ENCODE results near the gene GBGT1. TPM values are rescaled to one million over a fixed set of nuclear protein-coding genes. Genes with fewer than 3 reads are reported as not detected.

GBGT1 gene
- total and polyA plus RNA-seq, 2 of the 4 experiments (the other 2 are of a cell fraction): 1.8 to 3.2 TPM

DNA sequence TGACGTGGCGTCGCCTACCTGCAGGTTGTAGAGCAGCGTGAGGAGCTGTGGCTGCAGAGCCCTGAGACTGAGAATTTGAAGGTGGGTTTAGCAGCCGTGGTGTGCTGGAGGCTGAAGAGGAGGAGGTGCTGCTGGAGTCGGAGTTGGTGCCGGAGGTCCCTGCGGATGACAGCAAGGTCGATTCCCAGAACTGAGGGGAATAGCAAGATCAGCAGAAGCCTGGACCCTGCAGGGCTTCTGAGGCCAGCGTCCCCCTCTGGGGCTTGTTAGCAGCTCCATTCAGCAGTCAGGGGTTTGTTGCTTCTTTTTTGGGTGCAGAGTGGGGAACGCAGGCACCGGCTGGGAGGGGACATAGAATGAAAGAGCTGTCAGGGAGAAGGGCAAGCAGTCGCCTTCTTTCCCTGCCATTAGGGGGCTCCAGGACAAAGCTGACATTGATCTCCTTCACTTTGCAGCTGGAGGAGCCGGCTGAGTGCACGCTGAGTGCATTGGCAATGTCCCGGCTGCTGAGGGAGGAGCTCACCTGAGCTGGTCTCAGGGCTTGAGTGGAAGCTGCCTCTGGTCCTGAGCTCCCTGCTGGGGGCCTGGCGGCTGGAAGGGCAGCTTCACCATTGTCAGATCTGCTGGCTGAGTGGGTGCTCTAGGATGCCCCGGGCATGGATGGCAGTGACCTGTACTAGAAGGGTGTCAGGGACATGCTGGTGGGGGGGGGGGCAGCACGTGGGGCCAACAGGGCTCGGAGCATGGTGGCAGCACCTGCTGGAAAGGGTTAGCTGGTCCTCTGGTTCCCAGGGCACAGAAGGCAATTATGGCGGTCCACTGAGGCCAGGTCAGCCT, 24.5 kb upstream of the GBGT1 start (continued):
- no peak for TF ChIP-seq MXI1 (IDR thresholded peaks at IDR 0.05; ENCODE audit: borderline replicate concordance, low read depth, low read length)

DNA sequence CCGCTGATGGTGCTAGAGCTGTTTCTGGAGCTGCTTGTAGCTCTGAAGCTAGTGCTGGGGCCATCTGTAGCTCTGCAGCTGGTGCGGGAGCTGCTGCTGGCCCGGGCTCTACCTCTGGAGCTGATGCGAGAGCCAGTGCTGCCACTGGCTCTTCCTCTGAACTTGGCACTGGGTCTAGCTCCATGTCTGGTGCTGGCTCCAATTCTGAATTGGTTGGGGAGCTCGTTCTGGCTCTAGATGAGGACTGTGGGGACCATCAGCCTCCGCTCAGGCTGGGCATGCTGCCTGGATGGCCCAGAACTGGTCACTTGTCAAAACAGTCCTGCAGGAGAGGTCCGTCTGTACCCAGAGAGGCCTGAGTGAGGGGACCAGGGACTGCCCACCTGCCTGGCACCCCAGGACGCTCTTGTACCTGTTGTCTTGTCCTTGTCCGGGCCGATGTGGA, 23.9 kb upstream of the GBGT1 start:
- Histone ChIP-seq H3K4me3 (ENCODE audit: insufficient read depth, low read depth, low read length) (no peak overlapping the region), H4K91ac (ENCODE audit: insufficient read depth, low read depth, low read length) (no peak overlapping the region), H2BK20ac (ENCODE audit: low read depth, low read length) (no peak overlapping the region), H3K27ac (ENCODE audit: insufficient read depth, low read length) (no peak overlapping the region), H3K4ac (ENCODE audit: low read depth, low read length) (no peak overlapping the region), H3K9me1 (ENCODE audit: insufficient read depth, low read length) (no peaks in the 10 kb centered on the region), H4K20me1 (ENCODE audit: insufficient read depth, low read length) (no peaks in the 10 kb centered on the region), H2AK5ac (ENCODE audit: low read depth, low read length) (no peak overlapping the region), H3K14ac (replicated peaks; ENCODE audit: low read depth, low read length) (no peak overlapping the region), H2BK120ac (ENCODE audit: low read depth, low read length) (no peak overlapping the region), H3K18ac (ENCODE audit: low read depth, low read length) (no peak overlapping the region), H3K9me3 (ENCODE audit: control insufficient read depth, insufficient read depth, low read length) (no peaks in the 10 kb centered on the region), H2BK15ac (ENCODE audit: low read depth, low read length) (no peak overlapping the region), H3K79me1 (ENCODE audit: low read depth in 1 of 2, low read length in 2 of 2) (no peaks in the 10 kb centered on the region), H3K36me3 (ENCODE audit: control insufficient read depth, insufficient read depth, low read length) (no peaks in the 10 kb centered on the region), H2AK9ac (replicated peaks; ENCODE audit: low read depth, low read length, poor library complexity) (no peak overlapping the region), H3K27me3 (ENCODE audit: control insufficient read depth, insufficient read depth, low read length) (peaks cover 35% of the 10 kb centered on the region), H4K5ac (ENCODE audit: low read depth, low read length) (no peak overlapping the region), H2AFZ (replicated peaks; ENCODE audit: low read length, poor library complexity) (no peak overlapping the region), H4K8ac (ENCODE audit: low read depth in 2 of 2, low read length in 2 of 2) (no peak overlapping the region), H3K4me2 (ENCODE audit: low read depth, low read length) (no peak overlapping the region), H3K23ac (ENCODE audit: low read depth, low read length) (no peak overlapping the region), H3K56ac (ENCODE audit: extremely low read depth, insufficient read depth, low read length) (no peak overlapping the region), H3K4me1 (ENCODE audit: control insufficient read depth, insufficient read depth, low read length) (no peaks in the 10 kb centered on the region), H2BK5ac (ENCODE audit: low read depth, low read length, poor library complexity, severe bottlenecking) (no peak overlapping the region), H3K9ac (ENCODE audit: low read depth, low read length) (no peak overlapping the region)
- no TSS peak for BruUV-seq (replicated peaks)
- TF ChIP-seq MXI1 (IDR thresholded peaks at IDR 0.05; ENCODE audit: borderline replicate concordance, low read depth, low read length): no peak
- TF ChIP-seq SMC3 (IDR thresholded peaks at IDR 0.05; ENCODE audit: low read depth, low read length): no peak
- no peak for TF ChIP-seq MAZ (IDR thresholded peaks at IDR 0.05; ENCODE audit: borderline replicate concordance, low read depth, low read length)
- TF ChIP-seq BHLHE40 (IDR thresholded peaks at IDR 0.05; ENCODE audit: low read depth, low read length): no peak
- no peak for TF ChIP-seq RCOR1 (IDR thresholded peaks at IDR 0.05; ENCODE audit: insufficient replicate concordance, low read length)
- TF ChIP-seq RFX5 (IDR thresholded peaks at IDR 0.05; ENCODE audit: low read depth, low read length): no peak
- no peak for TF ChIP-seq FOS (IDR thresholded peaks at IDR 0.05; ENCODE audit: low read depth, low read length)
- no peak for TF ChIP-seq ELK1 (IDR thresholded peaks at IDR 0.05; ENCODE audit: borderline replicate concordance, low read depth, low read length)
- no peak for TF ChIP-seq NFE2L2 (IDR thresholded peaks at IDR 0.05; ENCODE audit: low read depth, low read length)
- TF ChIP-seq, protein P1, sequence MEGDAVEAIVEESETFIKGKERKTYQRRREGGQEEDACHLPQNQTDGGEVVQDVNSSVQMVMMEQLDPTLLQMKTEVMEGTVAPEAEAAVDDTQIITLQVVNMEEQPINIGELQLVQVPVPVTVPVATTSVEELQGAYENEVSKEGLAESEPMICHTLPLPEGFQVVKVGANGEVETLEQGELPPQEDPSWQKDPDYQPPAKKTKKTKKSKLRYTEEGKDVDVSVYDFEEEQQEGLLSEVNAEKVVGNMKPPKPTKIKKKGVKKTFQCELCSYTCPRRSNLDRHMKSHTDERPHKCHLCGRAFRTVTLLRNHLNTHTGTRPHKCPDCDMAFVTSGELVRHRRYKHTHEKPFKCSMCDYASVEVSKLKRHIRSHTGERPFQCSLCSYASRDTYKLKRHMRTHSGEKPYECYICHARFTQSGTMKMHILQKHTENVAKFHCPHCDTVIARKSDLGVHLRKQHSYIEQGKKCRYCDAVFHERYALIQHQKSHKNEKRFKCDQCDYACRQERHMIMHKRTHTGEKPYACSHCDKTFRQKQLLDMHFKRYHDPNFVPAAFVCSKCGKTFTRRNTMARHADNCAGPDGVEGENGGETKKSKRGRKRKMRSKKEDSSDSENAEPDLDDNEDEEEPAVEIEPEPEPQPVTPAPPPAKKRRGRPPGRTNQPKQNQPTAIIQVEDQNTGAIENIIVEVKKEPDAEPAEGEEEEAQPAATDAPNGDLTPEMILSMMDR (conservative IDR thresholded peaks at IDR 0.05; ENCODE audit: low read depth, low read length): no peak
- no peak for TF ChIP-seq CEBPB (IDR thresholded peaks at IDR 0.05; ENCODE audit: low read depth, low read length)
- TF ChIP-seq RAD21 (IDR thresholded peaks at IDR 0.05; ENCODE audit: low read length): no peak
- 70% methylated on average over 4 of the region's 10 CpGs; no CpG with 5 or more reads in 1 of the 2 experiments for WGBS, 2 experiments (ENCODE audit: extremely low coverage in 2 of 2, insufficient read length in 1 of 2)
- POLR2A ChIA-PET (ENCODE audit: unreplicated experiment): no interaction called here
- in situ Hi-C loops (cut with MboI; ENCODE audit: low sequenced_read_pairs): loop anchor here (5.0 kb wide), 1 partner anchor 295 kb away; no protein-coding TSS in a partner anchor
- dilution Hi-C loops (cut with HindIII; ENCODE audit: low sequenced_read_pairs, unreplicated experiment): no loop called here
- DNase-seq: no peak
- intact Hi-C loops (cut with micrococcal nuclease): no loop called here
- CTCF ChIA-PET: no interaction called here
- ATAC-seq (ENCODE audit: low read depth): no peak
